Myocyte (in vitro differentiated cells): ENCODE results near the gene KIF16B. TPM values are rescaled to one million over a fixed set of nuclear protein-coding genes. Genes with fewer than 3 reads are reported as not detected.
"Not testable (repeated sequence)": the region's sequence is repeated elsewhere in the genome, so short reads cannot be mapped to it uniquely, and the experiment has no call there.

Experiments
- DNase-seq: peaks from one replicate; pipeline ENCODE4 v3.0.0-alpha.2; 2012; ENCODE audit warnings: low read depth
- polyA plus RNA-seq: library from polyadenylated mRNA; unstranded; fragments of >200 nt; gene quantifications from one replicate; pipeline ENCODE4 v1.2.1, GENCODE V29; 2012; ENCODE audit warnings: missing spikeins
- total RNA-seq: library from RNA; depleted of rRNA; stranded (reverse); fragments of >200 nt; gene quantifications from 2 replicates; pipeline ENCODE4 v1.2.3, GENCODE V29; 2014

The KIF16B gene
- 16.0 and 21.2 TPM in 2 replicates for total RNA-seq
- polyA plus RNA-seq, result 7.1 TPM

- peak; percentile 89 for DNase-seq
These were observed at the start of gene KIF16B for GRCh38 chr20:16573001-16573965. Gene KIF16B, minus strand, starts transcription at chr20:16573448. Its CDS starts 173 bp downstream, at chr20:16573275.

GRCh38 chr20:16622501-16622900, 49.3 kb upstream of the KIF16B start:
- DNase-seq, result no peak

- no peak for DNase-seq
These were observed 48.3 kb upstream of the KIF16B start for GRCh38 chr20:16621435-16622141.

GRCh38 chr20:16620961-16621360, 47.7 kb upstream of the KIF16B start:
- DNase-seq, result no peak

- DNase-seq, result no peak
These were observed 46.7 kb upstream of the KIF16B start for GRCh38 chr20:16619953-16620352.

GRCh38 chr20:16617056-16617455, 43.8 kb upstream of the KIF16B start:
- no peak for DNase-seq

- DNase-seq, result no peak
These were observed 43.1 kb upstream of the KIF16B start for GRCh38 chr20:16616317-16616716.

- peak; percentile 80 for DNase-seq
These were observed 42.0 kb upstream of the KIF16B start for GRCh38 chr20:16615199-16615598.

GRCh38 chr20:16613954-16614353, 40.7 kb upstream of the KIF16B start:
- no peak for DNase-seq

GRCh38 chr20:16612706-16613105, 39.5 kb upstream of the KIF16B start:
- DNase-seq, result peak; percentile 46

- no peak for DNase-seq
These were observed 38.6 kb upstream of the KIF16B start for GRCh38 chr20:16611817-16612216.

GRCh38 chr20:16609066-16609465, 35.8 kb upstream of the KIF16B start:
- DNase-seq, result no peak

- DNase-seq, result peak; percentile 49
These were observed 35.0 kb upstream of the KIF16B start for GRCh38 chr20:16608277-16608650.

GRCh38 chr20:16607364-16608276, 34.4 kb upstream of the KIF16B start:
- peak; percentile 47 for DNase-seq

GRCh38 chr20:16606468-16607070, 33.3 kb upstream of the KIF16B start:
- DNase-seq, result no peak

GRCh38 chr20:16601047-16601446, 27.8 kb upstream of the KIF16B start:
- DNase-seq, result no peak

GRCh38 chr20:16599257-16599656, 26.0 kb upstream of the KIF16B start:
- no peak for DNase-seq

- DNase-seq, result no peak
These were observed 23.7 kb upstream of the KIF16B start for GRCh38 chr20:16596991-16597390.

- not testable (repeated sequence) for DNase-seq
These were observed 23.2 kb upstream of the KIF16B start for GRCh38 chr20:16596404-16596803.

GRCh38 chr20:16595376-16595775, 22.1 kb upstream of the KIF16B start:
- no peak for DNase-seq
